Stimulated activated CD8-positive, alpha-beta memory T cell treated with anti-CD3 and anti-CD28 coated beads, Interleukin-12 subunit alpha, Interleukin-12 subunit beta, amount 100 ng/mL, for 4 hours (primary cell): ENCODE measurements around the gene PTPRT.

Experiments used
- DNase-seq: peaks from one replicate; pipeline ENCODE4 v3.0.0-alpha.2; 2020; ENCODE audit warnings: low read depth

PTPRT gene

DNA sequence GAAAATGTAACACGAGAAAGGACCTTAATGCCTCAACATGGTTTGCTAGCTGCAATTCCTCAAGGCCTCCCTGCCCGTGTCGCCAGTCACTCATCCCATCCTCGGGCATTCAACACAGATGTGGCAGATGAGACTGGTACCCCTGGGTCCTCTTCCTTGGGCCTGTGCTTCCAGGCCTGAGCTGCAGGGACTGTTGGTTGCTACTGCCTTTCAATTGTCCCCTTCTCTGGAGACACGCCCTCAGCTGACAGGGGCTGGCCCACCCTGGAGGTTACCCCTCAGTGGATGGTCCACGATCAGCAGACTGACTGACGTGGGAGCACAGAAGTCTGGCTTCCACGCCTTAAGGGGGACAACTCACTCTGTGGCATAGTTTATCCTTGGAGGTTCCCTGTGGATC, 1076.5 kb downstream of the PTPRT start:
- DNase-seq: no peak

DNA sequence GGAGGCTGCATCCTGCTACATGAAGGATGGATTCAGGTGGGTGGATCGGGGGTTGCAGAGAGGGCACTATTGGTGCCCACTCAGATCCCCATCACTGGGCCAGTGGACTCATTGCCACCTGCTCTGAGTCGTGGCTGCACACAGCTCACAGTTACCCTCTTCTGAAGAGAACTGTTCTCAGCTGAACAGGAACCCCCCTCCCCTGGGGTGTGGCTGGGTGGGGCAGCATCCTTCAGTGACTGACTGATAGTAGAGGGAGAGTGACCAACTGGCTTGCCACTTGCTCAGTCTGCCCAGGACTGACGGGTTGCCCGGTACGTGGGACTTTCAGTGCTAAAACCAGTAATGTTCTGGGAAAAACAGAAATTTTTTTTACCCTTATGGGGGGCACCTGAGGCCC, 1077.5 kb downstream of the PTPRT start:
- no peak for DNase-seq

GRCh38 chr20:42111349-42111748, 1078.4 kb downstream of the PTPRT start:
- no peak for DNase-seq

DNA sequence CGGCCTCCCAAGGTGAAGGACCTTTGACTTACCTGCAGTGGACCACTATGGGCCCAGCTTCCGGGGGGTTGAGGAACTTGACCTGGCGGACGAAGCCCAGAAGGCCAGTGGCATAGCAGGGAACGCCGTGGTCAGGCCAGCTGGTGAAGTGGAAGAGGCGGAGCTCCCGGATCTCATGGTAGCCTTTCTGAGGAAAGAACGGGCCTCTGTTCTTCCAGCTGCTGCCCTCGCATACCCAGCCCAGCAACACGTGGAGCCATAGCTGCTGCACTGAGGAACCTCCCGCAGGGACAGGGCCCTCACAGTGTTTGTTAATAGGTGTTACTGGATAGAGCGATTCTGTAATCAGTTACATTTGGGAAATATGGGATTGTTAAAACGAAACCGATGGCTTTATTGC, 1079.4 kb downstream of the PTPRT start:
- no peak for DNase-seq

DNA sequence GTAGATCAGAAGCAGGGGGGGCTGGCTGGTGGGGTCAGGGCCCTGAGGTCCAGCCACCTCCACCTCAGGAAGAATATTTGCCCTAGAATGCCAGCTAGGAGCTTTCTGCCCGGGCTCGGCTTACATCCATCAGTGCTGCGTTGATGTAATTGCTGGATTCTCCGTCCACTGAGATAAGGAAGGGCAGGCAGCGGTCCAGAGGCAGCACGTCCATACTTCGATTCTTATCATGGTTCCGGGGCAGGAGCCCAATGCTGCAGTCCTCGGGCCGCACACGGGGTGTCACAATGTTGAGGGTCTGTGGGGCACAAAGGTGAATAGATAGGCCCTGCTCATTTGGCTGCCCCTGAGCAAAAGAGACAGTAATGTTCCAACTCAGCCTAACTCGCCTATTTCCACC, 1087.7 kb downstream of the PTPRT start:
- DNase-seq: no peak

DNA sequence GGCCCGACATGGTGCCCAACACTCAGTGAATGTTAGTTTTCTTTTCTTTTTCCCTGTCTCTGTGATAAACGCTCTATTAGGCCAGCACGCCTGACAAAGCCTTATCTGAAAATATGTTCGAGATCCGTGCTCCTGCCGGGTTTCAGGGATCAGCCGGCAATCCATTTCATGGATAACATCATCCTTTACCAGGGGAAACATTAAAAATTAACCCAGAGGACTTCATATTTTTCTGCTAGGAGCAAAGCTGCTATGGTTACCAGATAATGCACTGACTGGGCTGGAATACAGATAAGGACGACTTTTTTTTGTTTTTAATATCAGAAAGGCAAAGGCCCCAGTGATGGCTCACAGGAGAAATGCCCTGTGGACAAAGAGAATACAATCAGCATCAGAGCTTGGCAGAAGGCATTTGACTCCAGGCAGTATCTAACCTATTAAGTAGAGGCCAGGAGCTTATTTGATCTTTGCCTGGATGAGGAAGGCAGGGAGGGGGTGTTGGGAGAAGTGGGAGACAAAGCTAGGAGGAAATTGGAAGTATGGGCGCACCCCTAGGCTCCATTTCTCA, 1089.5 kb downstream of the PTPRT start:
- DNase-seq: no peak

GRCh38 chr20:42099101-42099500, 1090.6 kb downstream of the PTPRT start:
- no peak for DNase-seq

GRCh38 chr20:42098418-42098817, 1091.3 kb downstream of the PTPRT start:
- no peak for DNase-seq

GRCh38 chr20:42097741-42098140, 1092.0 kb downstream of the PTPRT start:
- no peak for DNase-seq

DNA sequence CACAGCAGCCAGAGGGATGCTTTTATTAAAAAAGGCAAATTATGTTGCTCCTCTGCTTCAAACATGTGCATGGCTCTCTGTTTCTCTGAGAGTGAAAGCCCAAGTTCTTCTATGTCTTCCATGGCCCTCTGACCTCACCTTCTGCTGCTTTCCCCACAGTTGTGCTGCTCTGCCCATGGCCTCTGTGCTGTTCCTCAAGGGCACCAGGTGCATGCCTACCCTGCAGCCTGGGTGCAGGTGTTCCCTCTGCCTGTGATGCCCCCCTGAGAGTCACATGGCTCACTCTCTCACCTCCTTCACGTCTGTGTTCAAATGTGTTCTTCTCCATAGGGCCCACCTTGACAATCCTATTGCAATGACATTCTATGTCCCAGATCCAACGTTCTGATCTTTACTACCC, 1094.5 kb downstream of the PTPRT start:
- DNase-seq: no peak

- no peak for DNase-seq
Measured at GRCh38 chr20:42093542-42094440, 1095.9 kb downstream of the PTPRT start.

DNA sequence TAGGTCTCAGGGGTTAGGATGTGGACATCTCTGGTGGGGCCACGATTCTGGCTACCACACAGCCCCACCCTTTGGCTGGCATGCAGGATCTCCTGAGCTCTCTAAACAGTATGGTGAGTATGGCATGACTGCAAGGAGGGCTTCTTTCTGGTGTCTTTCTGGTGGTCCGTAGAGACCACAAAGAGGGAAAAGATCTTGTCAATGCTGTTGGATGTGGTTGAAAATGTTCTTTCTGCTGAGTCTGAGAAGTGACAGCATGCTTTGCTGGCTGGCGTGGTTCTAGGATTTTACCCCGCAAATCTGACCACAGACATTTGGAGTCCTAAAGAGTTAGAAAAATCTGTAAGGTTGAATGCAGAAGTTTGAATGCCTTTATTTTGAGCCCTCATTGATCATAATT, 1096.7 kb downstream of the PTPRT start:
- no peak for DNase-seq

- no peak for DNase-seq
Measured at GRCh38 chr20:42085366-42085765, 1104.3 kb downstream of the PTPRT start.

- no peak for DNase-seq
Measured at GRCh38 chr20:42083280-42083679, 1106.4 kb downstream of the PTPRT start.

- no peak for DNase-seq
Measured at GRCh38 chr20:42082611-42083010, 1107.1 kb downstream of the PTPRT start.

GRCh38 chr20:42080956-42081355, 1108.8 kb downstream of the PTPRT start:
- no peak for DNase-seq

DNA sequence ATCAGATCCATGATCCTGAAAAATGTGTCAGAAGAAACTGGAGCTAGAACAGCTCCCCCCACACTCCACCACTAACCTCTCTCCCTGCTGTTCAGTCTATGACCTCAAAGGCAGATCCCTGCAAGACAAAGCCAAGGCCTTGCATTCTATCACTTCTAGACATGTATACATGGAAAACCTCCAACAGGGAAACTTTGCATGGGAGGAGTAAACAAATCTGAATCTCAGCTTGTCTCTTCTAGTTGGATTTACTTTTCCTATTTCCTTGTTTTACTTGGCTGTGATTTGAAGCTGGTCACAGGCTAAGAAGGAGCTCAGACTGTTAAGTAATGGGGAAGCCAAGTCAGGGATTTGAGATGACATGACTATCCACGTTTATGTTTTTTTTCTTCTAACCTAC, 1114.8 kb downstream of the PTPRT start:
- DNase-seq: no peak

- no peak for DNase-seq
Measured at GRCh38 chr20:42067596-42067995, 1122.1 kb downstream of the PTPRT start.

GRCh38 chr20:42067174-42067573, 1122.5 kb downstream of the PTPRT start:
- no peak for DNase-seq

DNA sequence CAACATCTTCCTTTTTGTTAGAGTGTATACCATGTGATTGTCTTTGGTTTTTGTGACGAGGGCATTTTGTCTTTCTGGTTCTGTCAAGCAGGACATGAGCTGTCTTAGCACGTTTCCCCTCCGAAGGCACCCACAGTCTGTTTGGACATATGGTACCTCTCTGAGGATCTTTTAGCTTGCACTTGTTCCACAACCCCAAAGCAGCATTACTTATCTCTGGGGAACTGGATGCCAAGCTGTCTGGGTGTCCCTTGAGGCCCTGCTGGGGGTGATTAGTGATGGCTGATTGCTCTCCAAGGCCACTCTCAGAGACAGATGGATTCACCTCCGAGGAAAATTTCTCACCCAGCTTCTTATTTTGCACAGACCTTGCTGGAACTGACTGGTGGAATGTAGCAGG, 1126.6 kb downstream of the PTPRT start:
- DNase-seq: no peak

GRCh38 chr20:42053350-42053749, 1136.4 kb downstream of the PTPRT start:
- no peak for DNase-seq

DNA sequence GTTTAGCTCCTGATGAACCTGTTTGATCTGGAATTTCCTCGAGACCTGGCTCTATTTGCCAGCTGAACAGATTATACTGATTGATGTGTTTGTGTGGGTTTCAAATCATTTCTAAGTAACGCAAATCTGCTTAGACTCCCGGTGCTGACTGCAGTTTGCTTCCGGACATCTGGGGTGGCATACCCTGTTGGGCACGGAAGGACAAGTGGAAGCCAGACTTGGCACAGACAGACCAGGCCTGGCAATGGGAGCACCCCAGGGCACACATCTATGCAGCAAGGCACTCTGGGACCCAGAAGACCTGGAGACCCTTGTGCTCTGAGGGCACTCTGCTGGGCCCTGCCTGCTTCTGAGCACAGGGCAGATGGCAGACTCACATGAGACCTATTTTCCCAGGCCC, 1137.8 kb downstream of the PTPRT start:
- DNase-seq: no peak

- DNase-seq: no peak
Measured at GRCh38 chr20:42046371-42047085, 1143.2 kb downstream of the PTPRT start.
